AG09319 (cell line): ENCODE measurements around the gene ZFYVE16.
"Not testable (repeated sequence)": the region's sequence is repeated elsewhere in the genome, so short reads cannot be mapped to it uniquely, and the experiment has no call there.

Experiments used
- DNase-seq: peaks from one replicate; pipeline ENCODE4 v3.0.0-alpha.2; 2010; ENCODE audit warnings: low read depth; ENCODE audit errors: extremely low read depth
- TF ChIP-seq, protein P1 (sequence below): IDR thresholded peaks from 2 replicates; pipeline ENCODE4 v1.5.1; 2011; ENCODE audit warnings: low read depth, mild to moderate bottlenecking, inconsistent platforms, low read length, moderate library complexity

ZFYVE16 gene

DNA sequence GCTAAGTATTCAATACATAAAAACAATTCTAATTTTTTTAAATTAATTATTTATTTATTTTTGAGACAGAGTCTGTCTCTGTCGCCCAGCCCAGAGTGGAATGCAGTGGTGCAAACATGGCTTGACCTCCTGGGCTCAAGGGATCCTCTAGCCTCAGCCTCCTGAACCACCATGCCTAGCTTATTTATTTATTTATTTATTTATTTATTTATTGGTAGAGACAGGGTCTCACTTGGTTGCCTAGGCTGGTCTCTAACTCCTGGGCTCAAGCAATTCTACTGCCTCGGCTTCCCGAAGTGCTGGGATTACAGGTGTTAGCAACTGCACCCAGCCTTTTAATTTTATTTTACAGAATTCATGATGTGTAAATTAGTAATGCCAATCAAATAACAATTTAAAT lies 33.7 kb upstream of the ZFYVE16 start:
- no peak for DNase-seq
- TF ChIP-seq, protein P1, sequence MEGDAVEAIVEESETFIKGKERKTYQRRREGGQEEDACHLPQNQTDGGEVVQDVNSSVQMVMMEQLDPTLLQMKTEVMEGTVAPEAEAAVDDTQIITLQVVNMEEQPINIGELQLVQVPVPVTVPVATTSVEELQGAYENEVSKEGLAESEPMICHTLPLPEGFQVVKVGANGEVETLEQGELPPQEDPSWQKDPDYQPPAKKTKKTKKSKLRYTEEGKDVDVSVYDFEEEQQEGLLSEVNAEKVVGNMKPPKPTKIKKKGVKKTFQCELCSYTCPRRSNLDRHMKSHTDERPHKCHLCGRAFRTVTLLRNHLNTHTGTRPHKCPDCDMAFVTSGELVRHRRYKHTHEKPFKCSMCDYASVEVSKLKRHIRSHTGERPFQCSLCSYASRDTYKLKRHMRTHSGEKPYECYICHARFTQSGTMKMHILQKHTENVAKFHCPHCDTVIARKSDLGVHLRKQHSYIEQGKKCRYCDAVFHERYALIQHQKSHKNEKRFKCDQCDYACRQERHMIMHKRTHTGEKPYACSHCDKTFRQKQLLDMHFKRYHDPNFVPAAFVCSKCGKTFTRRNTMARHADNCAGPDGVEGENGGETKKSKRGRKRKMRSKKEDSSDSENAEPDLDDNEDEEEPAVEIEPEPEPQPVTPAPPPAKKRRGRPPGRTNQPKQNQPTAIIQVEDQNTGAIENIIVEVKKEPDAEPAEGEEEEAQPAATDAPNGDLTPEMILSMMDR = no peak

DNA sequence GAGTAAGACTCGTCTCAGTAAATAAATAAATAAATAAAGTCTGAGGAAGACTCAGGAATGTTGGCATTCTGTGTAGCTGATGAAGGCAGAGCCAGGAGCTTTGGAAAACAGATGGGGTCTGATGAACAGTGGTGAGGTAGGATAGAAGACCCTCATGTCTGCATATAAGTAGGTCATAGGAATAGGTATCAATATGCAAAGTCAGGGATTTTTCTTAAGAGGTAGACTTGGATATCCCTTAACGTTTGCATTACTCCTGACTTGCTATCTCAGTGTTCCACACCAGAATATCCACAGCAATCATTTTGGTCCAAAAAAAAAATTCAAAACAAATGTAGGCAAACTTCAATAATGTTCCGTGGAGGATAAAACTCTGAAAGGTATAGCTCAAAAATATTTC lies 31.3 kb upstream of the ZFYVE16 start:
- DNase-seq = no peak
- TF ChIP-seq, protein P1 = no peak

DNA sequence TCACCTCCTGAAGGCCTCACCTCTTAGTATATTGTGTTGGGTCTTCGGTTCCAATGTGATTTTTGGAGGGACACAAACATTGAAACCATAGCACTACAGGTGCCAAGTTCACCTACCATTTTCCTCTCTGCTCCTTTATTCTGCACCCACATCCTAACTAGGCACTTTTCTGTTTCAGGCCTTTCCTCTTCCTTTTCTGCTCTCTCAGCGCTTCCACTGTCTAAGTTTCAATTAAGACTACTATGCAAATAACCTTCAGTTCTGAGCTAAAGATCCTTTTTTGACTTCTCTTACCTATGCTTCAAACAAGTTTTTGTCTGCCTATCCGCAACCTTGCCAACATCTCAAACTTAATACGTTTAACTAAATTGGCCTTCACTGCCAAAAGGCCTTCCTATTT lies 25.4 kb upstream of the ZFYVE16 start:
- no peak for DNase-seq
- TF ChIP-seq, protein P1 = no peak

DNA sequence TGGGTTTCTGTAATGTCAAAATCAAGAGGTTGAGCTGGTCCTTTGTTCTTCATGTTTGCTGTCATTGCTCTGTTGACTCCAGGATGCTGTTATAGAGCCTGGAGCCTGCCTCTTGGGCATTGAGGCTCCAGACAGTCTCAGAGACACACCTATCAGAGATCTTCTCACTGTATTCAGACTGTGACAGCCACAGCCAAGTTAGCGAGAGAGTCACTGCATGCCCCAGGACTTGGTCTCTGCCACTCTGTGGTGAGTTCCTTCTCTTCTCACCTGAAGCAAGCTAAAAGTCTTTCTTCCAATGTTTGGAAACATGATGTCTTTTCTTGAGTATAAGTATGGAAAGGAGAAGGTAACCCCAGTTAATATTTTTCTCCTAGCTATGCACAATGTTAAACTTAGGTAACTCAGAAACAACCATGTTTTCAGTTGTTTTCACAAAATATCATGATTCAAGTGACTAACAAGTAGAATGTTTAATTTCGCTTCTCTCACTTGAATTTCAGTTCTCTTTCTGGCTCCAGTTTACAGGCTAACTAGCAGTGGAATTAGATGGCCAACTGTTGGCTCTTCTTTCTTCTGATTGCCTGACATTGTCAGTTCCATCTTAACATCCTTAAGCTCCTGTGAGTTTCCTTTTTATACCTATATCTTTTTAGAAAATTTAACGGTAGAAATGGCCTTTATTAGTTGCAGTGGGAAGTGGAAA lies 20.6 kb upstream of the ZFYVE16 start:
- TF ChIP-seq, protein P1 = no peak
- no peak for DNase-seq

DNA sequence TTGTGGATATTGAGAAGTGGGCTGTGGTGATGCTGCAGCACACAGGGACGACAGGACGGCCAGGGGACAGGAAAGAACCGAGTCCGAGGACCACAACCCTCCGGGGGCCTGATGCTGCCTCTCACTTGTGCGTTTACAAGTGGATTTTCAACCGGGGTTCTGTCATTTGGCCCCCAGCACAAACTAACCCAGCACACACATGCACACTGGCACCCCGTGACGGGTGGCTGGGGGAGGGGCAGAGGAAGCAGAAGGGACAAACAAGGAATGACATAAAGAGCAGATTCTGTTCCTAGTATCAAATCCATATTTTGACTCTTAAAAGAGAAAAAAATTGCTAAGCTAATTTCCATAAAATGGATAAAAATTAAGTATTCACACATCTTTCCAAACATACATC lies 18.3 kb upstream of the ZFYVE16 start:
- no peak for DNase-seq
- TF ChIP-seq, protein P1 = no peak

DNA sequence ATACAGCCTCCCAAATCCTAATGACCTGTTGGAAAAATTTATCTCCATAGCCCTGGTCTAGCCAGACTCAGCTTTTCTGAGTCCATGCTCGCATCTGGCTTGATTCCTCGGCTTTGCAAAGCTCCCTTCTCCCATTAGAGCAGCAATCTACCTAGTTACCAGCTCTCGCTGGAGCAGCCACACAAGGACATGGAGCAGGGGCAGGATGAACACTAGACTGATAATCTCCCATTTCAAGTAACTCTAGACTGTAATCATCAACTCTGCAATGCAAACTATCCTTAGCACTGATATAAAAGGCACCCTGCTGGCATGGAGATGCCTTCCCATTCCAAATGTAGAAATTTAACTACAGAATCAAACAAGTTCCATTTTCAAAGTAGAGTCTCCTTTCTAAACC lies 17.5 kb upstream of the ZFYVE16 start:
- DNase-seq = not testable (repeated sequence)

DNA sequence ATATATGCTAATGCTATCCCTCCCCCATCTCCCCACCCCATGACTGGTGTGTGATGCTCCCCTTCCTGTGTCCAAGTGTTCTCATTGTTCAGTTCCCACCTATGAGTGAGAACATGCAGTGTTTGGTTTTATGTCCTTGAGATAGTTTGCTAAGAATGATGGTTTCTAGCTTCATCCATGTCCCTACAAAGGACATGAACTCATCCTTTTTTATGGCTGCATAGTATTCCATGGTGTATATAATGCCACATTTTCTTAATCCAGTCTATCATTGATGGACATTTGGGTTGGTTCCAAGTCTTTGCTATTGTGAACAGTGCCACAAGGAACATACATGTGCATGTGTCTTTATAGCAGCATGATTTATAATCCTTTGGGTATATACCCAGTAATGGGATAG lies 16.6 kb upstream of the ZFYVE16 start:
- not testable (repeated sequence) for DNase-seq

DNA sequence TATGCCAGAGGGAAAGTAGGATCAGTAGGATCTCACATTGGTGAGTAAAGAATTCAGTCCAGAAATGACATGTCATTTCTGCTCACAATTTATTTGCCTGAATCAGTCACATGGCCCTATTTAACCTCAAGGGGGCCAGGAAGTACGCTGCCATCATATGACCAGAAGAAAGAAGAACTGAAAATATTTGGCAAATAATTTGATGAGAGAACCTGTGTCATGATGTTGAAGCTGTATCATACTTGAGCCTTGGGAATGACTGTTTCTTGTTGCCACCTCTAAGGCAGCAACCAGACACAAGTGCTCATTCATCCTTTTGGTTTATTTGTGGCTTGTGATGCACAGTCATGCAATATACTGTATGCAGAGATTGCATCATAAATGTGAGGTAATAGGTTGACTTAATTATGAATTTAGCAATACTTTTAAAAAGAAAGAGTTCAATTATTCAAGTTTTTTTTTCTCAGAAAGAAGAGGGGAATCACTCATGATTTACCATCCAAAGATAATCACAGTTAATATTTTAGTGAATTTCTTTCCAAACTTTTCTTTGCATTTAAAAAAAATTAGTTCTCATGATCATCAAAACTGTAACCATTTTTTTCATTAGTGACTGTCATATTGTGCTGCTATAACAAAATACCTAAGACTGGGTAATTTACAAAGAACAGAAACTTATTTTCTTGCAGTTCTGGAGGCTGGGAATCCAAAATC lies 8.2 kb upstream of the ZFYVE16 start:
- DNase-seq = peak; percentile 48
- TF ChIP-seq, protein P1 = no peak

DNA sequence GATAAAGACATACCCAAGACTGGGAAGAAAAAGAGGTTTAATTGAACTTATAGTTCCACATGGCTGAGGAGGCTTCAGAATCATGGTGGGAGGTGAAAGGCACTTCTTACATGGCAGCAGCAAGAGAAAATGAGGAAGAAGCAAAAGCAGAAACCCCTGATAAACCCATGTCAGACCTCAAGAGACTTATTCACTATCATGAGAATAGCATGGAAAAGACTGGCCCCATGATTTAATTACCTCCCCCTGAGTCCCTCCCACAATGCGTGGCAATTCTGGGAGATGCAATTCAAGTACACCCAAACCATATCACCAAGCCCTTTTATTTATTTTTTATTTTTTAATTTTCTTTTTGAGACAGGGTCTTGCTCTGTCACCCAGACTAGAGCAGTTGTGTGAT lies 7.5 kb upstream of the ZFYVE16 start:
- DNase-seq = not testable (repeated sequence)
